Omental fat pad (tissue), 4 donors: Measurements from ENCODE around the gene JHY. TPM values are rescaled to one million over a fixed set of nuclear protein-coding genes. Genes with fewer than 3 reads are reported as not detected.

ENCODE experiments used
- ATAC-seq: fragments of 150-250 bp; one replicate; pipeline ENCODE4 v1.9.1; 2016; ENCODE audit warnings: mild to moderate bottlenecking, moderate library complexity; ENCODE audit not compliant: low FRiP score
- DNase-seq: peaks from one replicate; pipeline ENCODE4 v3.0.0-alpha.2; 2019; ENCODE audit warnings: low spot score
- total RNA-seq, 4 donors: library from RNA; depleted of rRNA; stranded (reverse); fragments of >200 nt; gene quantifications; one replicate each; pipeline ENCODE4 v1.1.0, GENCODE V29; 2016
- TF ChIP-seq, protein P1 (sequence below), 3 donors: fragments of 450-650 bp; IDR thresholded peaks; one replicate each; pipeline ENCODE4 v1.5.1; 2016 to 2017; ENCODE audit warnings: antibody characterized with exemption in 3 of 3, mild to moderate bottlenecking in 3 of 3, moderate library complexity in 2 of 3

Gene JHY
- total RNA-seq, 4 donors from 2014 or later: 5.4 to 17.7 (median 7.6) TPM

DNA sequence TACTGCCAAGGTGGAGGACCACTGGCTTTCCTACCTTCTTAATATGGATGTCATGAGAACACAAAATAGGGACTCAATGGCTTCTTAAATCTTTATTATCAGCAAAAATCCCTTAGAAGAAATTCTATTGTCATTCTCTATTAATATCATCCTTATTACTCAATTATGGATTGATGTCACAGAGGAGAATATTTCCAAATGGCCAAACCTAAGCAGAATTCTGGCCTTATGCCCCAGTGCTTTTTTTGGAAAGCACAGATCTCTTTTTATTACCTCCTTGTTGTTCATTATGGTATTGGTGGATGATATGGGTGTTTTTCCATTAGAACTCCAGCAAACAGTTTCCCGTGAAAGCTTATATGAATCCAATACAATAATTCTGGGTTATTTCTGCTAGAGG, 34.4 kb upstream of the JHY start:
- DNase-seq: no peak
- ATAC-seq: no peak

DNA sequence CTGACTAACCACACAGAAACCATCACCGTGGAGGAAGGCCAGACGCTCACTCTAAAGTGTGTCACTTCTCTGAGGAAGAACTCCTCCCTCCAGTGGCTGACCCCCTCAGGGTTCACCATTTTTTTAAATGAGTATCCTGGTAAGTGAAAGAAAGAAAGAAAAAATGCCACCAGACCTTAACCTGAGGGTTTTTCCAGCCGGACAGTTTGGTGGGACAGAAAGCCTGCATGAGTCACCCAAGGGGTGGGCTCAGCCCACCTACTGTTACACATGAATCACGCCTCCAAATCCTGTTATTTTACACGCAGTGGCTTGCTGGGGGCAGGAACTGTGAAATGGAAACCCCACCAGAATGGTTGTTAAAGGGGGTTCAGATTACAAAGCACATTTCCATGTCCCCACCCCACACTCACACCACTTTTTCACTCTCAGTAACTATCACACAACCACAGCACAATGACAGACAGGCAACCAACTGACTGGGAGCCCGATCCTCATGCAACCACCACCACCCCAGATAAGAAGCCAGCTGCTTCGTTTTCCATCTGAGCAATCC, 32.4 kb upstream of the JHY start:
- ATAC-seq (no peak), DNase-seq (no peak)
- TF ChIP-seq, protein P1, sequence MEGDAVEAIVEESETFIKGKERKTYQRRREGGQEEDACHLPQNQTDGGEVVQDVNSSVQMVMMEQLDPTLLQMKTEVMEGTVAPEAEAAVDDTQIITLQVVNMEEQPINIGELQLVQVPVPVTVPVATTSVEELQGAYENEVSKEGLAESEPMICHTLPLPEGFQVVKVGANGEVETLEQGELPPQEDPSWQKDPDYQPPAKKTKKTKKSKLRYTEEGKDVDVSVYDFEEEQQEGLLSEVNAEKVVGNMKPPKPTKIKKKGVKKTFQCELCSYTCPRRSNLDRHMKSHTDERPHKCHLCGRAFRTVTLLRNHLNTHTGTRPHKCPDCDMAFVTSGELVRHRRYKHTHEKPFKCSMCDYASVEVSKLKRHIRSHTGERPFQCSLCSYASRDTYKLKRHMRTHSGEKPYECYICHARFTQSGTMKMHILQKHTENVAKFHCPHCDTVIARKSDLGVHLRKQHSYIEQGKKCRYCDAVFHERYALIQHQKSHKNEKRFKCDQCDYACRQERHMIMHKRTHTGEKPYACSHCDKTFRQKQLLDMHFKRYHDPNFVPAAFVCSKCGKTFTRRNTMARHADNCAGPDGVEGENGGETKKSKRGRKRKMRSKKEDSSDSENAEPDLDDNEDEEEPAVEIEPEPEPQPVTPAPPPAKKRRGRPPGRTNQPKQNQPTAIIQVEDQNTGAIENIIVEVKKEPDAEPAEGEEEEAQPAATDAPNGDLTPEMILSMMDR (IDR thresholded peaks at IDR 0.05): no peak

More for the DNA sequence above, 34.4 kb upstream of the JHY start:
- TF ChIP-seq, protein P1 (IDR thresholded peaks at IDR 0.05): no peak

DNA sequence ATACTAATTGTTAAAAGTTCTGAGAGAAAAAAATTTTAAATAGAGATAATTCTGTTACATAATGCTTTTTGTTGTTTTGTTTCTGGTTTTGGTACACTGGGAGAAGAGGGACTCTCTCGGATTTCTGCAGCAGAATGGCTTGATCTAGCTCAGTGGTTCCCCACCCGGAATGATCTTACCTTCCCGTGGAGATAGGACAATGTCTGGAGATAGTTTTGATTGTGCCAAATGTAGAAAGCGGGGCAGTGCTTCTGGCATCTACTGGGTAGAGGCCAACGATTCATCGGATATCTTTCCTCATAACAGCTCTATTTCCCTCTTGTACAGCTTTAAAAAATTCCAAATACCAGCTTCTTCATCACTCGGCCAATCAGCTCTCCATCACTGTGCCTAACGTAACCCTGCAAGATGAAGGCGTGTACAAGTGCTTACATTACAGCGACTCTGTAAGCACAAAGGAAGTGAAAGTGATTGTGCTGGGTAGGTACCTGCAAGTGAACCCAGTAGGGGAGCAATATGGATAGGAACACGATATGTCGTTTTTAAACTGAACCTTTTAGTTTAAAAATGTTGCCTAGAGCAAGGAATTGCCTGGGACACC, 31.1 kb upstream of the JHY start:
- TF ChIP-seq, protein P1 (IDR thresholded peaks at IDR 0.05): no peak
- no peak for DNase-seq
- no peak for ATAC-seq

DNA sequence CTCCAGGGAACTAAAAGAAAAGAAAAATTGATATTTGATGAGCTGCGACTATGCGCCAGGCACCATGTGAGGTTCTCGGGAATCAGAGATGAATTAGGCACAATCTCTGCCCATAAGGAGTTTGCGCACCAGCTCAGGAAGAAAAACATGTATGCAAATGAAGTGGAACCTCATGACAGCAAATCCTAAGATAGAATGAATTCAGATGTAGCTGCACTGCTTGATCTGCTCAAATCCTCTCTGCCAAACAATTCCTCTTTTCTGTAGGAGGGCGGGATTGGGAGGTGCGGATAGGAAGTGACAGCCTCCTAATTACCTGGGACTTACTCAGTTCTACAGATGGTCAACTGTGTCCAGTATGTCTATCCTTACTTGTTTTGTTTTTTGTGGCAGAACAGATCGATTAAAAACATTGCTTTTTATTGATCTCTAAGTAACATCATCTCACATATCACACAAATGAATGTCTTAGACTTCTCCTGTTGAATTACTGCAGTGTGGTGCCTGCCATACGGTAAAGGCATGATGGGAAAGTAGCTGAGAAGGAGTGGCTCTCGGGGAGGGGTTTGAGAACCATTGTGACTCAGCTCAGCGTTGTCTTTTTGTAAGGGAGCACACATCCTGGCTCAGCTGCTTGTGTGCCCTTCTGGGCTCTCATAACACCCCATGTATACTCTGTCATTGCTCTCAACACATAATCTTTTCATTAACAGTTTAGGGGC, 30.3 kb upstream of the JHY start:
- DNase-seq (no peak), ATAC-seq (no peak)
- TF ChIP-seq, protein P1 (IDR thresholded peaks at IDR 0.05): no peak

DNA sequence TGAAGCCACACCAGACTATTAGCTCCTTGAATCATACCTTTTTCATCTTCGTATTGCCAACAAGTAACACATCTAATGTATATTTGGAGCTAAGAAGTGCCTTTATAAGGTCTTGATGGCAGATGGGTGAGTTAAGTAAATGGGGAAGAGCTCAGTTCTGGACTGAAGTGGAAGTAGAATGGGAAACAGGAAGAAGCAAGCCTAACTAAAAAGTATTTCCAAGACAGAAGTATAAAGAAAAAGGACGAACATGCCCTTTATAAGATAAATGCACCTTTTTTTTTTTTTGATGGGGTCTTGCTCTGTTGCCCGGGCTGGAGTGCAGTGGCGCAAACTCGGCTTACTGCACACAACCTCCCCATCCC, 29.8 kb upstream of the JHY start:
- no peak for ATAC-seq
- TF ChIP-seq, protein P1 (IDR thresholded peaks at IDR 0.05): no peak
- DNase-seq: no peak

DNA sequence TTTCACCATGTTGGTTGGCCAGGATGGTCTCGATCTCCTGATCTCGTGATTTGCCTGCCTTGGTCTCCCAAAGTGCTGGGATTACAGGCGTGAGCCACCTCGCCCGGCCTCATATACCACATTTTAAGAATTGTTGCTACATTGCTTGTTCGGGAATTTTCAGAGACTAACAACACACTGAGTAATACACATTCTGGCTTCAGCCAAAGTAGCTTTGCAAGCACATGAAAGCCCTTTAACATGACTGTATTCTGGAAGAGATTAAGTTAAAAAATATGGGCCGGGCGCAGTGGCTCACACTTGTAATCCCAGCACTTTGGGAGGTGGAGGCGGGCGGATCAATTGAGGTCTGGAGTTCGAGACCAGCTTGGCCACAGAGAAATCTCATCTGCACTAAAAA, 29.3 kb upstream of the JHY start:
- TF ChIP-seq, protein P1 (IDR thresholded peaks at IDR 0.05): no peak
- no peak for ATAC-seq
- DNase-seq: no peak
